Activated T-cell treated with anti-CD3 and anti-CD28 coated beads for 4 hours (primary cell): ENCODE data around the gene ACY1.

Source experiments
- DNase-seq: peaks from one replicate; pipeline ENCODE4 v3.0.0-alpha.2; 2020

Gene ACY1

GRCh38 chr3:51982838-51983577 lies at the start of gene ACY1:
Gene ACY1, plus strand, starts transcription at chr3:51983535. Its CDS starts 530 bp downstream, at chr3:51984065.
- DNase-seq, result peak; percentile 56

GRCh38 chr3:51934139-51934850 lies 49.0 kb upstream of the ACY1 start:
- DNase-seq, result no peak

DNA sequence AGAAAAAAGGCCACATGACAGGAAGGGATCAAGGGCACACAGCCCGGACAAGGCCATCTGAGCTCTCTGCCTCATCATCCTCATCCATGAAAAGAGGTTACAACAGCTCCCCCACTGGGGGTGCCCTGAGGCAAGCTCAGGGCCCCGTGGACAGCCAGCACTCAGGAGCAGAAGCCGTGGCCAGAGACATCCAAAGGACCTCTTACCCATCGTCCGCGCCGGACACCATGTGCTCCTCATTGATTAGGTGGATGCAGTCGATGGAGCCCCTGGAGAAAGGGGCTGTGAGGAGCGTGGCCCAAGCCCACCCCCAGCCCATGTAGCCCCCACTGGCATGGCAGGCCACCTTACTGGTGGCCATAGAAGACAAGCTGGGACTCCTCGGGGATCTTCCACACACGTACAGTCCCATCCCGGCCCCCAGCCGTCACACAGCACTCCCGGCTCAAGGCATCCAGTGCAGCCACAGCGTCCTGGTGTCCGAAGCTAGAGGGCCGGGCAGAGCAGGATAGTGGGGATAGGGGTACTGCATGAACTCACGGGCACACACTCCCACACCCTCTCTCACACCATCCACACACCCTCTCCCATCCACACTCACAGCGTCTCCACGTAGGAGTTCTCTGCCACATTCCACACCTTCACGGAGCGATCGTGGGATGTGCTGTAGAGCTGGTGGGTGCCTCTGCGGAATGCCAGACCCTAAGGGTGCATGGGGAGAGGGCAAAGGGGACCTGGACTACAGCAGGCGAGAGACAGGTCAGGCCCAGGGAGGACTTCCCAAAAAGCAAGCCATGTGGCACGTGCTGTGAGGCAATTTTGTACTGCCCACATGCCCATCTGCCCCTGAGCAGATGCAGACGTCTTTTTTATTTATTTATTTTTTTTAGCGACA lies 48.1 kb upstream of the ACY1 start:
- DNase-seq, result no peak

DNA sequence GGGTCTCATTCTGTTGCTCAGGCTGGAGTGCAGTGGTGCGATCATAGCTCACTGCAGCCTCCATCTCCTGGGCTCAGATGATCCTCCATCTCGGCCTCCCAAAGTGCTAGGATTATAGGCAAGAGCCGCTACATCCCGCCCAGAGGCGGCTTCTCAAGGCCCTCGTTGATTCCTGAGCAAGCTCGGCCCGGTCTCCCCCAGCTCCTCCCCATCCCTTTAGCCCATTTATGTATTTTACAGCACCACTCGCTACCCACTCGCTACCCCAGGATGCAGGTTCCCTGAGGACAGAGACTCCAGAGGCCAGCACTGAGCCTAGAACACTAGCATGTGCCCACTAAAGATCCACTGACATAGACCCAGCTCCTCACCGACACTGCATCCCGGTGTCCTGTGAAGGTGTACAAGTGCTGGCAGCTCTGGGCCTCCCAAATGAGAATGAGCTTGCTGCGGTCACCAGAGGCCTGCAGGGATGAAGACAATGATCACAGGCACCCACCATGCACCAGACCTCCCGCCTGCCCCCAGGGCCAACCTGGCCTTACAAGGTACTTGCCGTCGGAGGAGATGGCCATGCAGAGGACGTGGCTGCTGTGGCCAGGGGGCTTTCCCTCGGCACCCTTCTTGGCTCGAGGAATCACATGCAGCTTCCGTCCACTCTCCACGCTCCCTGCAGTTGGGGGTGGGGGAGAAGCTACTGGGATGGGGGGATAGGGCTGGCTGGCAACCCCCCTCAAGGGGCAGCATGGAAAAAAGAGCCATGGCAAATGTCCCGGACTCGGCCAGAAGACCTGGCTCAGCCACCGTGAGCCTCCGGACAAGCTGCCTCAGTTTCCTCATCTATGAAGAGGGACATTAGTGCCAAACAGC lies 47.2 kb upstream of the ACY1 start:
- no peak for DNase-seq

- DNase-seq, result no peak
These were observed 46.3 kb upstream of the ACY1 start for GRCh38 chr3:51937014-51937413.

DNA sequence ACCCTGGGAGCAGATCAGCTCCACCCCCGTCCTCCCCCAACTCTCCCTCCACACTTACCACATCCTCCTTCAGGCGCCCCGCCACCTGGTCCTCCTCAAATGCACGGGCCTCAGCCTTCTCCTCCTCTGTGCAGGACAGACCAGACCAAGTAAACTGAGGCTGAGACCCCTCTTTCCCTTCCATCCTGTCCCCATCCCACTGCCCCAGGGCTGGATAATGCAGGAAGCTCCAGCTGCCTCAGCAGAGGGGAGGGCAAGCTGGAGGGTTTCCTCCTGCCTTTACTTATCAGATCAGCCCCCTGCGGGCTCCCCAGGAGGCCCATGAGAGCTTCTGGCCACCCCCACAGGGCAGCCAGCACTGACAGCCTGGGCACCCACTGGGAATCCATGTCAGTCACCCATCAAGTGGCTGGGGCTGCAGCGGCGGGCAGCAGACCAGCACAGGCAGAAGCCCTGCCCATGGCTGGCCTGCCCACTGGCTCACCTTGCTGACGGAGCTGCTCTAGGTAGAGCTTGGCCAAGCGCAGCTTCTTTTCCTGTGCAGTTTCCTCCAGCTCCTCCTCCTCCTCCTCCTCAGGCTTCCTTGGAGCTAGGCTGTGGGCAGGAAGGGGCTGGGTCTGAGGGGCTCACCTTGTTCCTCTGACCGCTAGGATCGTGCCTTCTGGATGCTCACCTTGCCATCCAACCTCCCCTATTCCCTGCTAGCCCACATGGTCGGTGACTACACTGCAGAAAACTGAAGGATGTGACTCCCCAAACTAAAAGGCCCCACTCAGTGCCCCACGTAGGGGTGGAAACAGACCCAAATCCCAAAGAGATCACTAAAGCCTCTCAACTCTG lies 45.5 kb upstream of the ACY1 start:
- no peak for DNase-seq

DNA sequence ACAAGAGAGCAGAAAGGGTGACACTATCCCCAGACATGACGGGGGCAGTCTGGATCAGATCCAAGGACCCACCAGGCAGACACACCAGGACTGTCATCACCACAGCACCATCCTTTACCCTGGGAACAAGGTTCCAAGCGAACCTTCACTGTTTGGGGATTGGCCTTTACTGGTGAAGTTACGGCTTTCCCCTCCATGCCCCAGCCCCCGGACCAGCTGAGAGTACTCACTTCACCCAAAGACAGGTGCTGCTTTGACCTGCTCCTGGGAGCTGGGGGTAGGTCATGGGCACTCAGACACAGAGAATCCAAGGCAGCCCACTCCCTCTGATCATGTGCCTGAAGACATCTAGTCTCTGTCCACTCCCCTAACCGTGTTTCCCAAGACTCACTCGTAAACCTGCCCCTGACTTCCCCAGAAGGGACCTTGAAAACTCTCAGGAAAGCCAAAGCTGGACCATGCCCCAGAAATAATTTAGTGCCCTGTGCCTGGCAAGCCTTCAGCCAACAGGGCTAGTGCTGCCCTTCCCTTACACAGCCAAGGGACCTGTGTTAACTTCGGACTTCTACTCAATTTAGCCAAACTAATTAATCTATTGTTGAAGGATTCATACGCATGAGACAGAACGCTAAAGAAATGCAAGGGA lies 44.4 kb upstream of the ACY1 start:
- DNase-seq, result no peak

DNA sequence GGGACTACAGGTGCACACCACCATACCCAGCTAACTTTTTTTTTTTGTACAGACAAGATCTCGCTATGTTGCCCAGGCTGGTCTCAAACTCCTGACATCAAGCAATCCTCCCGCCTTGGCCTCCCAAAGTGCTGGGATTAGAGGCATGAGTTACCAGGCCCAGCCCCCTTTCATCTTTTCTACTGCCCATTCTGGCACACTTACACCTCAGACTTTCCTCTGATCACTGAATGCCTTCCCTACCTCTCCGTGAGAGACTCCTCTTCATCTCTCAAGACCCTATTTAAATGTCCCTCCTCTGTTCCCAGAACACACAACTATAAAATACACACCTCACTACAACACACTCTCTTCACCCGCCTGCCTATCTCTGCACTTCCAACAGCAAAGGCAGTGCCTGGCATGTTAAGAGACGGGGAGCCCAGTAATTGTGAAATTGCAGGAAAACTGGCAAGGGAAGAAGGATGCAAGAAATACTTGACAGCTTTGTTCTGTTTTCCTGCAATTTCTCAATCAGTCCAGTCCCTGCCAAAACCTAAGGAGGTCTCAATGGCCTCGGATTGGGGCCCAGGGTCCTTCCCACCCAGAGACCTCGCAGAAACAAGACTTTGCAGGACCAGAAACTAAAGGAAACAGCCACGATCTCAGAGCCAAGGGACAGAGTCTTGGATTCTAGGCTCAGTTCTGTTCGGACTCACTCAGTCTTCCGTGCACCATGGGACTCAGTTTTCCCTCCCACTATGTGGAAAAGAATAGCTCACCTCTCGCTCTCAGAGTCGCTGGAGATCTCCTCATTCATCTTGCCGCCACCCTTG lies 42.5 kb upstream of the ACY1 start:
- DNase-seq, result no peak

GRCh38 chr3:51941463-51941797 lies 41.9 kb upstream of the ACY1 start:
- no peak for DNase-seq

DNA sequence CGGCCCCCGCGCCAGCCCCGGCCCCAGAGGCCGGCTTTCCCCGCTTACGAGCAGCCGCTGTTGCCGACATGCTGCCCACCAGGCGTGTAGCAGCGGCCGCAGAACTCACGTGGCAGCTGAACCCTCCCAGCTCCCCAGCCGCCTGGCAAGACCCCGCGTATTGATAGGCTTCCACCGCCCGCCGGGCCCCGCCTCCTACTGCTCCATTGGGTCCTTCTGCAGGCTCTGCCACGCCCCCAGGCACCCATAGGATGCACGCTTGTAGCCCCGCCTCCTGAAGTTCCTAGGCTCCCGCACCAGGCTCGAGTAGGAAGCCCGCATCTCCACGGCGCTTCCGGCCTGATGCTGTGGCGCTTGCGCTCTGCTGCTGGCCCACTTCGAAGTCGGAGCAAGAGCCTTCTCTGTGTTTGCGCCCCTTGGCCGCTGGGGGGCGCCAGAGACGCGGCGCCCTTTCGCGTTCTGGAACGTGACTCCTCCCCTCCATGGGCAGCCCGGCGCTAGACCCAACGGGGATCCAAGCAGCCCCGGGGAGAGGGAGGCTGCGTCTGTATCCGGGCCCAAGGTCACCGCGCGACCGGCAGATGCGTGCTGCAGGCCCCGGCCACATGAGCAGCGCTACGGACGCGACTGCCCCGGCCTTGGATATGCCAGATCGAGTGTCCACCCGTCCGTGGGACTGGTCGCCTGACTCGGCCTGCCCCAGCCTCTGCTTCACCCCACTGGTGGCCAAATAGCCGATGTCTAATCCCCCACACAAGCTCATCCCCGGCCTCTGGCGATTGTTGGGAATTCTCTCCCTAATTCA lies 41.3 kb upstream of the ACY1 start, which contains the start of the genes PARP3 and RRP9:
PARP3 (plus strand) TSS at position 566 of the 805 bp plus-strand sequence. CDS start 993 bp downstream, outside the sequence.
RRP9 (minus strand) TSS at position 107 of the 805 bp plus-strand sequence; CDS start at position 70, 37 bp downstream.
- DNase-seq, result peak; percentile 98

GRCh38 chr3:51942603-51943450 lies 40.5 kb upstream of the ACY1 start:
- peak; percentile 43 for DNase-seq

GRCh38 chr3:51943451-51944391 lies 39.6 kb upstream of the ACY1 start:
- DNase-seq, result no peak

DNA sequence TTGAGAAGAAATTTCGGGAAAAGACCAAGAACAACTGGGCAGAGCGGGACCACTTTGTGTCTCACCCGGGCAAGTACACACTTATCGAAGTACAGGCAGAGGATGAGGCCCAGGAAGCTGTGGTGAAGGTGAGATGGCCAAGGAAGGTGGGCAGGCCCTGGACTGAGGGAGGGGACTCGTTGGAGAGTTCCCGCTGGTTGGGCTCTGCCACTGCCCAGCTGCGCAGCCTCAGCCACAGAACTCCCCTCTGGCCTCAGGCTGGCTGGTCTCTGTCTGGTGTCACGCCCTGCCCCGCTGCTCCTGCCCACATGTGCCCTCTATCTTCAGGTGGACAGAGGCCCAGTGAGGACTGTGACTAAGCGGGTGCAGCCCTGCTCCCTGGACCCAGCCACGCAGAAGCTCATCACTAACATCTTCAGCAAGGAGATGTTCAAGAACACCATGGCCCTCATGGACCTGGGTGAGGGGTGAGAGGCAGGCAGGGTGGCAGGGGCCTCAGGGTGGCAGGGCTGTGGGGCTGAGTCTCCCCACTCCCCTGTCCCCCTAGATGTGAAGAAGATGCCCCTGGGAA lies 38.8 kb upstream of the ACY1 start:
- no peak for DNase-seq

DNA sequence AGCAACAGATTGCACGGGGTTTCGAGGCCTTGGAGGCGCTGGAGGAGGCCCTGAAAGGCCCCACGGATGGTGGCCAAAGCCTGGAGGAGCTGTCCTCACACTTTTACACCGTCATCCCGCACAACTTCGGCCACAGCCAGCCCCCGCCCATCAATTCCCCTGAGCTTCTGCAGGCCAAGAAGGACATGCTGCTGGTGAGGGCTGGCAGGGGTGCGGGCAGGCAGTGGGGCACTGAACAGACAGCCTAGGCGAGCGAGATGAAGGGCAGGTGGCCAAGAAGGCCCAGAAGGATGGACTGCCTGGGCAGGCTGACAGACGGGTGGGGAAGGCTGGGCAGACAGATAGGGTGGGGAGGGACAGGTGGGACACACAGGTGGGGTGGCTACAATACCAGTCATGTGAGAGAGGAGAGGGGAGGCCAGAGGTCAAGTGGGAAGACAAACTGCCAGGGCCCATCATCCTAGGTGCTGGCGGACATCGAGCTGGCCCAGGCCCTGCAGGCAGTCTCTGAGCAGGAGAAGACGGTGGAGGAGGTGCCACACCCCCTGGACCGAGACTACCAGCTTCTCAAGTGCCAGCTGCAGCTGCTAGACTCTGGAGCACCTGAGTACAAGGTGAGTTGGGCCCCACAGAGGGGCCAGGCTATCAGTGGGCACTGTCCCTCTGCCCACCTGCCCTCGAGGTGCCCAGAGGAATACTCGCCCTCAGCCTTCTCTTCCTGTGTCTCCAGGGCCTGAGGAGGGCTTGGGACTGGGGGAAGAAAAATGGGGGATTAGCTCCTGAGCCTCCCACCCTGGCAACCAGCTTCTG lies 38.1 kb upstream of the ACY1 start:
- DNase-seq, result no peak

DNA sequence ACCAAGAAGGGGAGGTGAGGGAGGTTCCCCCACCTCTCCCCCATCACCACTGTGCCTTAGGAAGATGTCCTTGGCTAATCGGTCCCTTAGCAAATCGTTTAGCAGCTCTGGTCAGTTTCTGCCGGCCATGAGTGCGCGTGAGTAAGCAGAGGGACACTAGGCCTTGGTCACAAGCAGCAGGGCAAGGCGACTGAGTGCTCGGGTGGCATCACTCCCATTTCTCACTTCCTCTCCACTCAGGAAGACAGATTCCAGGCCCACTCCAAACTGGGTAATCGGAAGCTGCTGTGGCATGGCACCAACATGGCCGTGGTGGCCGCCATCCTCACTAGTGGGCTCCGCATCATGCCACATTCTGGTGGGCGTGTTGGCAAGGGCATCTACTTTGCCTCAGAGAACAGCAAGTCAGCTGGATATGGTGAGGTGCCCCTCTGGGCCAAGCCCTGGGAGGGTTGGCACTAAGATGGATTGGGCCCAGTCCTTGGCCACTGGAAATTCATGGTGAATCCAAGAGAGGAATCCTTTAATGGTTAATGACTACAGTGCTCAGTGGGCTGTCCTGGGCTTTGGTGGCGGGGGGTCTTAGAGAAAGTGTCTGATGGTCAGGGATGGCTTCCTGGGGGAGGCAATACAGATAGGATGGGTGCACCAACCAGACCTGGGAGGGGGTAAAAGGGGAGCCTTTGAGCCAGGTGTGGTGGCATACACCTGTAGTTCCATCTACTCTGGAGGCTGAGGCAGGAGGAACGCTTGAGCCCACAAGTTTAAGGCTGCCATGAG lies 37.2 kb upstream of the ACY1 start:
- no peak for DNase-seq
